ENCODE measurements around the gene NATD1.

DNA sequence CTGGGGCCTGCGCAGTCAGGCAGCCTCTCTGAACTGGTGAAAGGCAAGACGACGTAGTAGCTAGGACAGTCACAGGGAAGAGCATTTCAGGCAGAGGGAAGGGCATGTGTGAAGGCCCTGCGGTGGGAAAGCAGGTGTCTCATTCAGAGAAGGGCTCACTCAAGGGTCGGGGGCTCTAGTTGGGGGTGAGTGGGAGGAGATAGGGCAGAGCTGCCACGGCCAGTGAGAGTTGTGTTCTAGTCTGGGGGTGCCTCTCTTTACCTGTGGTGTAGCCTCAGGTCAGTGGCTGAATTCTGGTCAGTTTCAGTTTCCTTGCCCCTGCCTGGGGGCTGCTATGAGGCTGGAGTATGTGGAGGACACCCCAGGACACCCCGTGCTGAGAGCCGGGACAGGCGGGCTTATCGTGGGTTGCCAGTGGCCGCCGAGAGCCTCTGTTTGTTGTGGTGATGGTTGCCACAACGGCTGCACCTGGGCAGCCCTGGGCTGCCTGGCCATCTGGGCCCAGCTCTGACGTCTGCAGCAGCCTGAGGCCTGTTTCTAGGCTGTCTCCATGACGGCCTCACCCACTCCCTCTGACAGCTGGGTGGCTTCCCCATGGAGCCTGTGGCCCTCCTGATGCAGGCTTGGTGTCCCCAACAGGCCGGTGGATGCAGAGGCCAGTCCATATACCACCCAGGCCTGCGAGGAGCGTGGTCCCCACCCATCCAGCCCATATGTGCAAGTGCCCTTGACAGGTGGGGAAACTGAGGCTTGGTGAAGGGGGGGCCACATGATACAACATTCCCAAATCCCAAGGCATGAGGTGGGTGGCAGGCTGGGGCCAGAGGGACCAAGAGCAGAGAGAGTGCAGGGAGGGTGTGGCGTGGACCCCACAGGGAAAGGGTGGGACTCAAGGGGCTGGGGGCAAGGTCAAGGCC lies 42.1 kb upstream of the NATD1 start:
- TF ChIP-seq, protein P1, sequence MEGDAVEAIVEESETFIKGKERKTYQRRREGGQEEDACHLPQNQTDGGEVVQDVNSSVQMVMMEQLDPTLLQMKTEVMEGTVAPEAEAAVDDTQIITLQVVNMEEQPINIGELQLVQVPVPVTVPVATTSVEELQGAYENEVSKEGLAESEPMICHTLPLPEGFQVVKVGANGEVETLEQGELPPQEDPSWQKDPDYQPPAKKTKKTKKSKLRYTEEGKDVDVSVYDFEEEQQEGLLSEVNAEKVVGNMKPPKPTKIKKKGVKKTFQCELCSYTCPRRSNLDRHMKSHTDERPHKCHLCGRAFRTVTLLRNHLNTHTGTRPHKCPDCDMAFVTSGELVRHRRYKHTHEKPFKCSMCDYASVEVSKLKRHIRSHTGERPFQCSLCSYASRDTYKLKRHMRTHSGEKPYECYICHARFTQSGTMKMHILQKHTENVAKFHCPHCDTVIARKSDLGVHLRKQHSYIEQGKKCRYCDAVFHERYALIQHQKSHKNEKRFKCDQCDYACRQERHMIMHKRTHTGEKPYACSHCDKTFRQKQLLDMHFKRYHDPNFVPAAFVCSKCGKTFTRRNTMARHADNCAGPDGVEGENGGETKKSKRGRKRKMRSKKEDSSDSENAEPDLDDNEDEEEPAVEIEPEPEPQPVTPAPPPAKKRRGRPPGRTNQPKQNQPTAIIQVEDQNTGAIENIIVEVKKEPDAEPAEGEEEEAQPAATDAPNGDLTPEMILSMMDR (IDR thresholded peaks at IDR 0.05; ENCODE audit: low read depth, low read length, missing input control), result no peak
- TF ChIP-seq FOXA2 (IDR thresholded peaks at IDR 0.05) (no peak), RAD21 (IDR thresholded peaks at IDR 0.05) (no peak), EGR1 (IDR thresholded peaks at IDR 0.05; ENCODE audit: low read depth in 2 of 2) (no peak), SP1 (IDR thresholded peaks at IDR 0.05) (no peak), FOXA1 (IDR thresholded peaks at IDR 0.05) (no peak), TAF1 (conservative IDR thresholded peaks at IDR 0.05) (no peak), GABPA (IDR thresholded peaks at IDR 0.05 in 1 of 2, conservative IDR thresholded peaks at IDR 0.05 in 1 of 2) (no peak), NR2F2 (IDR thresholded peaks at IDR 0.05) (no peak), YY1 (IDR thresholded peaks at IDR 0.05) (no peak)
- TF ChIP-seq, protein P2, sequence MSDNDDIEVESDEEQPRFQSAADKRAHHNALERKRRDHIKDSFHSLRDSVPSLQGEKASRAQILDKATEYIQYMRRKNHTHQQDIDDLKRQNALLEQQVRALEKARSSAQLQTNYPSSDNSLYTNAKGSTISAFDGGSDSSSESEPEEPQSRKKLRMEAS (IDR thresholded peaks at IDR 0.05), result no peak
- TF ChIP-seq, protein P3, sequence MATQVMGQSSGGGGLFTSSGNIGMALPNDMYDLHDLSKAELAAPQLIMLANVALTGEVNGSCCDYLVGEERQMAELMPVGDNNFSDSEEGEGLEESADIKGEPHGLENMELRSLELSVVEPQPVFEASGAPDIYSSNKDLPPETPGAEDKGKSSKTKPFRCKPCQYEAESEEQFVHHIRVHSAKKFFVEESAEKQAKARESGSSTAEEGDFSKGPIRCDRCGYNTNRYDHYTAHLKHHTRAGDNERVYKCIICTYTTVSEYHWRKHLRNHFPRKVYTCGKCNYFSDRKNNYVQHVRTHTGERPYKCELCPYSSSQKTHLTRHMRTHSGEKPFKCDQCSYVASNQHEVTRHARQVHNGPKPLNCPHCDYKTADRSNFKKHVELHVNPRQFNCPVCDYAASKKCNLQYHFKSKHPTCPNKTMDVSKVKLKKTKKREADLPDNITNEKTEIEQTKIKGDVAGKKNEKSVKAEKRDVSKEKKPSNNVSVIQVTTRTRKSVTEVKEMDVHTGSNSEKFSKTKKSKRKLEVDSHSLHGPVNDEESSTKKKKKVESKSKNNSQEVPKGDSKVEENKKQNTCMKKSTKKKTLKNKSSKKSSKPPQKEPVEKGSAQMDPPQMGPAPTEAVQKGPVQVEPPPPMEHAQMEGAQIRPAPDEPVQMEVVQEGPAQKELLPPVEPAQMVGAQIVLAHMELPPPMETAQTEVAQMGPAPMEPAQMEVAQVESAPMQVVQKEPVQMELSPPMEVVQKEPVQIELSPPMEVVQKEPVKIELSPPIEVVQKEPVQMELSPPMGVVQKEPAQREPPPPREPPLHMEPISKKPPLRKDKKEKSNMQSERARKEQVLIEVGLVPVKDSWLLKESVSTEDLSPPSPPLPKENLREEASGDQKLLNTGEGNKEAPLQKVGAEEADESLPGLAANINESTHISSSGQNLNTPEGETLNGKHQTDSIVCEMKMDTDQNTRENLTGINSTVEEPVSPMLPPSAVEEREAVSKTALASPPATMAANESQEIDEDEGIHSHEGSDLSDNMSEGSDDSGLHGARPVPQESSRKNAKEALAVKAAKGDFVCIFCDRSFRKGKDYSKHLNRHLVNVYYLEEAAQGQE (IDR thresholded peaks at IDR 0.05), result no peak
- TF ChIP-seq, protein P4, sequence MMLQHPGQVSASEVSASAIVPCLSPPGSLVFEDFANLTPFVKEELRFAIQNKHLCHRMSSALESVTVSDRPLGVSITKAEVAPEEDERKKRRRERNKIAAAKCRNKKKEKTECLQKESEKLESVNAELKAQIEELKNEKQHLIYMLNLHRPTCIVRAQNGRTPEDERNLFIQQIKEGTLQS (IDR thresholded peaks at IDR 0.05), result no peak

All from liver (tissue), 3 donors.